Measurements from ENCODE around the gene CGNL1.

Gene CGNL1

GRCh38 chr15:57452090-57452754 lies 75.9 kb downstream of the CGNL1 start:
- FAIRE-seq = no peak
- no peak for DNase-seq (ENCODE audit: low spot score)

GRCh38 chr15:57455929-57456328 lies 79.6 kb downstream of the CGNL1 start:
- DNase-seq (ENCODE audit: low spot score) (no peak), FAIRE-seq (no peak)

- FAIRE-seq (no peak), DNase-seq (ENCODE audit: low spot score) (no peak)
Observed at GRCh38 chr15:57456559-57456958, 80.3 kb downstream of the CGNL1 start.

- DNase-seq (ENCODE audit: low spot score) = no peak
- peak; percentile 79 for FAIRE-seq
Observed at GRCh38 chr15:57457726-57458125, 81.4 kb downstream of the CGNL1 start.

GRCh38 chr15:57458356-57458781 lies 82.1 kb downstream of the CGNL1 start:
- no peak for FAIRE-seq

GRCh38 chr15:57460208-57460816 lies 84.0 kb downstream of the CGNL1 start:
- no peak for DNase-seq (ENCODE audit: low spot score)

More at GRCh38 chr15:57458356-57458781, 82.1 kb downstream of the CGNL1 start:
- DNase-seq (ENCODE audit: low spot score) = no peak

GRCh38 chr15:57461541-57461940 lies 85.2 kb downstream of the CGNL1 start:
- DNase-seq (ENCODE audit: low spot score) = no peak
- no peak for FAIRE-seq

More at GRCh38 chr15:57460208-57460816, 84.0 kb downstream of the CGNL1 start:
- FAIRE-seq = peak; percentile 40

- DNase-seq (ENCODE audit: low spot score) (no peak), FAIRE-seq (no peak)
Observed at GRCh38 chr15:57462381-57462780, 86.1 kb downstream of the CGNL1 start.

- FAIRE-seq (peak; percentile 50), DNase-seq (ENCODE audit: low spot score) (no peak)
Observed at GRCh38 chr15:57463360-57463759, 87.1 kb downstream of the CGNL1 start.

GRCh38 chr15:57464480-57464879 lies 88.2 kb downstream of the CGNL1 start:
- FAIRE-seq = no peak
- no peak for DNase-seq (ENCODE audit: low spot score)

GRCh38 chr15:57468486-57468885 lies 92.2 kb downstream of the CGNL1 start:
- FAIRE-seq (no peak), DNase-seq (ENCODE audit: low spot score) (no peak)

GRCh38 chr15:57470543-57470942 lies 94.2 kb downstream of the CGNL1 start:
- no peak for DNase-seq (ENCODE audit: low spot score)

GRCh38 chr15:57472861-57473260 lies 96.6 kb downstream of the CGNL1 start:
- no peak for FAIRE-seq
- no peak for DNase-seq (ENCODE audit: low spot score)

More at GRCh38 chr15:57470543-57470942, 94.2 kb downstream of the CGNL1 start:
- no peak for FAIRE-seq

GRCh38 chr15:57476533-57476975 lies 100.2 kb downstream of the CGNL1 start:
- DNase-seq (ENCODE audit: low spot score) = no peak
- FAIRE-seq = no peak

- FAIRE-seq = peak; percentile 42
- DNase-seq (ENCODE audit: low spot score) = no peak
Observed at GRCh38 chr15:57477736-57478522, 101.6 kb downstream of the CGNL1 start.

- DNase-seq (ENCODE audit: low spot score) (no peak), FAIRE-seq (peak; percentile 20)
Observed at GRCh38 chr15:57479005-57479404, 102.7 kb downstream of the CGNL1 start.

- FAIRE-seq = no peak
- DNase-seq (ENCODE audit: low spot score) = no peak
Observed at GRCh38 chr15:57481038-57481705, 104.9 kb downstream of the CGNL1 start.

- FAIRE-seq = peak; percentile 99
Observed at GRCh38 chr15:57485869-57486268, 109.6 kb downstream of the CGNL1 start.

GRCh38 chr15:57486833-57487232 lies 110.5 kb downstream of the CGNL1 start:
- no peak for DNase-seq (ENCODE audit: low spot score)
- no peak for FAIRE-seq

More at GRCh38 chr15:57485869-57486268, 109.6 kb downstream of the CGNL1 start:
- peak; percentile 99 for DNase-seq (ENCODE audit: low spot score)

GRCh38 chr15:57489122-57489521 lies 112.8 kb downstream of the CGNL1 start:
- no peak for FAIRE-seq
- no peak for DNase-seq (ENCODE audit: low spot score)

- DNase-seq (ENCODE audit: low spot score) (no peak), FAIRE-seq (no peak)
Observed at GRCh38 chr15:57493351-57493750, 117.0 kb downstream of the CGNL1 start.

Data from urothelium cell line (cell line).